DND-41 (cell line): Measurements from ENCODE around the gene VDAC2.

Experiments used
- ATAC-seq: fragments of 200-7000 bp; cut with Tn5 transposase; 3 replicates; pipeline ENCODE4 v1.9.1; 2021; ENCODE audit warnings: low read depth; ENCODE audit not compliant: insufficient read depth
- DNase-seq: peaks from one replicate; pipeline ENCODE4 v3.0.0-alpha.2; 2020
- H2AFZ ChIP-seq: 2 replicates; pipeline ENCODE4 v1.6.0; 2012; ENCODE audit warnings: low read depth, low read length
- H3K27ac ChIP-seq: 2 replicates; pipeline ENCODE4 v1.5.1; 2012; ENCODE audit warnings: low read length, inconsistent platforms
- H3K27me3 ChIP-seq: fragments of 200-600 bp; sonication (generic); 2 replicates; pipeline ENCODE4 v1.6.0; 2012; ENCODE audit warnings: low read length, mild to moderate bottlenecking, inconsistent platforms; ENCODE audit not compliant: insufficient read depth, poor library complexity
- H3K36me3 ChIP-seq: 2 replicates; pipeline ENCODE4 v1.5.1; 2012; ENCODE audit warnings: low read length, inconsistent platforms; ENCODE audit not compliant: insufficient read depth
- H3K4me1 ChIP-seq: 2 replicates; pipeline ENCODE4 v1.5.1; 2012; ENCODE audit warnings: mild to moderate bottlenecking, low read length; ENCODE audit not compliant: insufficient read depth
- H3K4me2 ChIP-seq: 2 replicates; pipeline ENCODE4 v1.6.0; 2012; ENCODE audit warnings: mild to moderate bottlenecking, moderate library complexity, low read length, inconsistent platforms; ENCODE audit not compliant: insufficient read depth
- H3K4me3 ChIP-seq, 2 experiments: fragments of 200-600 bp in 1 of 2; shearing (Covaris generic) in 1 of 2; 2 replicates each; pipeline ENCODE4 v1.5.1; 2012 to 2016; ENCODE audit warnings: inconsistent platforms in 2 of 2, low read length in 2 of 2, mild to moderate bottlenecking in 2 of 2, low read depth in 1 of 2, moderate library complexity in 1 of 2
- H3K79me2 ChIP-seq: 2 replicates; pipeline ENCODE4 v1.6.0; 2012; ENCODE audit warnings: low read length, inconsistent platforms; ENCODE audit not compliant: insufficient read depth
- H3K9ac ChIP-seq: 2 replicates; pipeline ENCODE4 v1.6.0; 2012; ENCODE audit warnings: low read depth, mild to moderate bottlenecking, inconsistent platforms, low read length, moderate library complexity
- H3K9me3 ChIP-seq: 2 replicates; pipeline ENCODE4 v1.5.1; 2012; ENCODE audit warnings: low read length, moderate library complexity, mild to moderate bottlenecking, inconsistent platforms; ENCODE audit not compliant: insufficient read depth, severe bottlenecking
- H4K20me1 ChIP-seq: 2 replicates; pipeline ENCODE4 v1.6.0; 2012; ENCODE audit warnings: low read length; ENCODE audit not compliant: insufficient read depth
- CTCF ChIP-seq: IDR thresholded peaks from 2 replicates; pipeline ENCODE4 v1.5.1; 2012; ENCODE audit warnings: borderline replicate concordance, low read length, moderate library complexity, mild to moderate bottlenecking; ENCODE audit not compliant: poor library complexity, severe bottlenecking; ENCODE audit errors: extremely low read depth
- EZH2 ChIP-seq: IDR thresholded peaks from 3 replicates; pipeline ENCODE4 v1.6.1; 2012; ENCODE audit warnings: borderline replicate concordance, low read depth, mild to moderate bottlenecking, moderate library complexity, low read length, inconsistent platforms; ENCODE audit not compliant: severe bottlenecking

Gene VDAC2

GRCh38 chr10:75238182-75239095 lies 27.8 kb downstream of the VDAC2 start:
- H3K9ac ChIP-seq, result no peak overlapping the region
- no peak for ATAC-seq
- H3K4me1 ChIP-seq, result peaks cover 18% of the 10 kb centered on the region
- no peaks in the 10 kb centered on the region for H4K20me1 ChIP-seq
- H3K27me3 ChIP-seq, result no peaks in the 10 kb centered on the region
- H3K4me3 ChIP-seq, result no peak overlapping the region
- H3K27ac ChIP-seq, result no peak overlapping the region
- peaks cover 4% of the 10 kb centered on the region; the same call in 1 of the 2 replicates for H3K36me3 ChIP-seq
- no peak for TF ChIP-seq CTCF
- TF ChIP-seq EZH2, result no peak
- no peaks in the 10 kb centered on the region for H3K9me3 ChIP-seq
- no peak overlapping the region for H2AFZ ChIP-seq
- H3K4me2 ChIP-seq, result no peak overlapping the region
- DNase-seq, result no peak
- peaks cover 4% of the 10 kb centered on the region; the same call in 1 of the 2 replicates for H3K79me2 ChIP-seq

- no peak for DNase-seq
- Histone ChIP-seq H2AFZ (no peak overlapping the region), H3K27me3 (no peaks in the 10 kb centered on the region), H3K9me3 (no peaks in the 10 kb centered on the region), H3K9ac (no peak overlapping the region), H3K79me2 (peaks cover 4% of the 10 kb centered on the region; the same call in 1 of the 2 replicates), H4K20me1 (no peaks in the 10 kb centered on the region), H3K4me3 (no peak overlapping the region), H3K36me3 (no peaks in the 10 kb centered on the region), H3K4me1 (peaks cover 18% of the 10 kb centered on the region), H3K27ac (no peak overlapping the region), H3K4me2 (no peak overlapping the region)
- ATAC-seq, result no peak
- TF ChIP-seq EZH2, result no peak
- TF ChIP-seq CTCF, result no peak
Measured at GRCh38 chr10:75239096-75239790, 28.6 kb downstream of the VDAC2 start.

GRCh38 chr10:75240329-75241076 lies 29.9 kb downstream of the VDAC2 start:
- no peak overlapping the region for H3K27ac ChIP-seq
- no peak overlapping the region for H3K9ac ChIP-seq
- H3K27me3 ChIP-seq, result no peaks in the 10 kb centered on the region
- H3K4me3 ChIP-seq, result no peak overlapping the region
- DNase-seq, result no peak
- H3K4me2 ChIP-seq, result no peak overlapping the region
- no peaks in the 10 kb centered on the region for H4K20me1 ChIP-seq
- ATAC-seq, result no peak
- H2AFZ ChIP-seq, result no peak overlapping the region
- H3K9me3 ChIP-seq, result no peaks in the 10 kb centered on the region
- TF ChIP-seq CTCF (no peak), EZH2 (no peak)
- H3K4me1 ChIP-seq, result peaks cover 7% of the 10 kb centered on the region
- no peaks in the 10 kb centered on the region for H3K79me2 ChIP-seq
- H3K36me3 ChIP-seq, result no peaks in the 10 kb centered on the region
